Endodermal cell (in vitro differentiated cells): ENCODE measurements around the gene PRR12. TPM values are rescaled to one million over a fixed set of nuclear protein-coding genes. Genes with fewer than 3 reads are reported as not detected.

Experiments
- DNase-seq: peaks from one replicate; pipeline ENCODE4 v3.0.0-alpha.2; 2017
- H3K27ac ChIP-seq: 2 replicates; pipeline ENCODE4 v1.5.1; 2013; ENCODE audit warnings: mild to moderate bottlenecking, low read depth, low read length, moderate library complexity
- H3K27me3 ChIP-seq: 2 replicates; pipeline ENCODE4 v1.6.1; 2013; ENCODE audit warnings: mild to moderate bottlenecking, low read length, moderate library complexity; ENCODE audit not compliant: insufficient read depth, control insufficient read depth, poor library complexity, severe bottlenecking
- H3K36me3 ChIP-seq: 2 replicates; pipeline ENCODE4 v1.7.0; 2013; ENCODE audit warnings: mild to moderate bottlenecking, low read length, moderate library complexity; ENCODE audit not compliant: control insufficient read depth, insufficient read depth
- H3K4me1 ChIP-seq: one replicate; pipeline ENCODE4 v1.7.0; 2013; ENCODE audit warnings: low read length; ENCODE audit not compliant: control insufficient read depth, insufficient read depth
- H3K4me3 ChIP-seq: 2 replicates; pipeline ENCODE4 v1.5.1; 2013; ENCODE audit warnings: mild to moderate bottlenecking, low read length, moderate library complexity
- H3K9ac ChIP-seq: 2 replicates; pipeline ENCODE4 v1.6.1; 2013; ENCODE audit warnings: mild to moderate bottlenecking, low read length, moderate library complexity; ENCODE audit not compliant: poor library complexity, severe bottlenecking; ENCODE audit errors: extremely low read depth
- H3K9me3 ChIP-seq: 2 replicates; pipeline ENCODE4 v1.6.1; 2013; ENCODE audit warnings: mild to moderate bottlenecking, low read length, moderate library complexity; ENCODE audit not compliant: control insufficient read depth
- H3K27ac Mint-ChIP-seq: 2 replicates; pipeline ENCODE4 v1.8.0; 2020; ENCODE audit warnings: mixed read lengths
- H3K27me3 Mint-ChIP-seq: 2 replicates; pipeline ENCODE4 v1.8.0; 2021; ENCODE audit warnings: mild to moderate bottlenecking, mixed read lengths; ENCODE audit not compliant: insufficient read depth
- H3K36me3 Mint-ChIP-seq: 2 replicates; pipeline ENCODE4 v1.8.0; 2020; ENCODE audit warnings: low read depth, mixed read lengths
- H3K4me1 Mint-ChIP-seq: 2 replicates; pipeline ENCODE4 v1.8.0; 2020; ENCODE audit warnings: mixed read lengths
- H3K4me3 Mint-ChIP-seq: 2 replicates; pipeline ENCODE4 v1.8.0; 2020; ENCODE audit warnings: mild to moderate bottlenecking, moderate library complexity, mixed read lengths
- H3K9me3 Mint-ChIP-seq: 2 replicates; pipeline ENCODE4 v1.8.0; 2020; ENCODE audit warnings: mild to moderate bottlenecking, mixed read lengths
- WGBS, 2 experiments: methylation state at CpG; one replicate each; pipeline versions ENCODE4 v1.1.5 to v1.1.7; 2013; ENCODE audit warnings: missing lambda C conversion rate in 2 of 2, mixed read lengths in 1 of 2; ENCODE audit not compliant: insufficient coverage in 1 of 2, insufficient read length in 1 of 2; 5-methylcytosine and 5-hydroxymethylcytosine counted together
- total RNA-seq, 2 donors: library from RNA; stranded (reverse); fragmentation: NEBNext Ultra II Directional in 1 of 2; extraction: Animal tissue kit (Norgen Biotek cat#: 25700) in 1 of 2; gene quantifications; 2 replicates in 1 of 2; 3 replicates in 1 of 2; pipeline ENCODE4 v1.2.1, GENCODE V29; 2021
- TF ChIP-seq, protein P1 (sequence below): fragments of 200-600 bp; sonication (generic); conservative IDR thresholded peaks from 2 replicates; pipeline ENCODE4 v1.5.0; 2021; ENCODE audit warnings: antibody characterized with exemption, mild to moderate bottlenecking

The PRR12 gene
- total RNA-seq, 2 donors from 2014 or later: 67.6 to 69.6 TPM

DNA sequence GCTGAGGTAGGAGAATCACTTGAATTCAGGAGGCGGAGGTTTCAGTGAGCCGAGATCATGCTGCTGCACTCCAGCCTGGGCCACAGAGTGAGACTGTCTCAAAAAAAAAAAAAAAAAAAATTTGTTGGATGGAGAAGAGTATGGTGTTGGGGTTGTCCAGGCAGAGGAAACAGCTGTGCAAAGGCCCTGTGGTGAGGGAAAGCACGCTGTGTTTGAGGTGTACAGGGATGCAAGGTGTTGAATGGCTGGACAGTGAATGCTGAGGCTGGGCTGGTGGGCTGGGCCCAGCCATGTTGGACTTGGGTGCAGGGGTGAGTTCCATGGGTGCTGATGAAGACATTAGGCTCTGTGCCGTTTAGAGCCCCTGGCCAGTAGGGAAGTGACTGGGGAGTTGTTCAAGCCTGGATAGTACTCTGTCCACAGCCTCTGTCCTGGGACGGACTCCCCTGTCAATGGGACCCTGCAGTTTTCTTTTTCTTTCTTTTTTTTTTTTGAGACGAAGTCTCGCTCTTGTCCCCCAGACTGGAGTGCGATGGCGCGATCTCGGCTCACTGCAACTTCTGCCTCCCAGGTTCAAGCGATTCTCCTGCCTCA, 18.6 kb downstream of the PRR12 start:
- Mint-ChIP-seq H3K36me3 (peaks cover 69% of the 10 kb centered on the region), H3K27ac (no peak overlapping the region), H3K27me3 (no peaks in the 10 kb centered on the region), H3K4me1 (no peaks in the 10 kb centered on the region), H3K4me3 (no peak overlapping the region), H3K9me3 (no peaks in the 10 kb centered on the region)
- no peaks in the 10 kb centered on the region for H3K4me1 ChIP-seq
- H3K36me3 ChIP-seq: peaks cover 70% of the 10 kb centered on the region
- no peak overlapping the region for H3K4me3 ChIP-seq
- no peak for DNase-seq
- WGBS, 2 experiments: 91 to 95% methylated on average over 4 to 12 of the region's 12 CpGs
- no peaks in the 10 kb centered on the region for H3K9me3 ChIP-seq
- no peak overlapping the region for H3K9ac ChIP-seq
- H3K27me3 ChIP-seq: no peaks in the 10 kb centered on the region
- TF ChIP-seq, protein P1, sequence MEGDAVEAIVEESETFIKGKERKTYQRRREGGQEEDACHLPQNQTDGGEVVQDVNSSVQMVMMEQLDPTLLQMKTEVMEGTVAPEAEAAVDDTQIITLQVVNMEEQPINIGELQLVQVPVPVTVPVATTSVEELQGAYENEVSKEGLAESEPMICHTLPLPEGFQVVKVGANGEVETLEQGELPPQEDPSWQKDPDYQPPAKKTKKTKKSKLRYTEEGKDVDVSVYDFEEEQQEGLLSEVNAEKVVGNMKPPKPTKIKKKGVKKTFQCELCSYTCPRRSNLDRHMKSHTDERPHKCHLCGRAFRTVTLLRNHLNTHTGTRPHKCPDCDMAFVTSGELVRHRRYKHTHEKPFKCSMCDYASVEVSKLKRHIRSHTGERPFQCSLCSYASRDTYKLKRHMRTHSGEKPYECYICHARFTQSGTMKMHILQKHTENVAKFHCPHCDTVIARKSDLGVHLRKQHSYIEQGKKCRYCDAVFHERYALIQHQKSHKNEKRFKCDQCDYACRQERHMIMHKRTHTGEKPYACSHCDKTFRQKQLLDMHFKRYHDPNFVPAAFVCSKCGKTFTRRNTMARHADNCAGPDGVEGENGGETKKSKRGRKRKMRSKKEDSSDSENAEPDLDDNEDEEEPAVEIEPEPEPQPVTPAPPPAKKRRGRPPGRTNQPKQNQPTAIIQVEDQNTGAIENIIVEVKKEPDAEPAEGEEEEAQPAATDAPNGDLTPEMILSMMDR: no peak
- no peak overlapping the region for H3K27ac ChIP-seq

DNA sequence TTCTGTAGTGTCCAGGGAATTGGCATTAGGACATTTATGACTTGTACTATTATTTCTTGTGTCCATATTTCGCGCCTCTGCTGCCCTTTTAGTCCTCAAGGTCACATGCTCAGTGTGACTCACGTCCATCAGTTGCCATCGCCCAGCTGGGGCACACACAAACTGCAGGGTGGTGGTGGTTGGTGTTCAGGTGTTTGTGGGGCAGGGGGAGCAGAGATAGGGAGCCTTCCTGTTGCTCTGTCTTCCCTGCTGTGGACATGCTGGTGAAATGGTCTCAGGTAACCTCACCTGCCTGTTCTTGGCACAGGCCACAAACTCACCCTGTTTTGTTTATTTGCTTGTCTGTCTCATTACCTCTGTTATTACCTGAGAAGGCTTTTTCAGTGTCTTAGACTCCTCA, 22.4 kb downstream of the PRR12 start:
- H3K9me3 Mint-ChIP-seq: no peaks in the 10 kb centered on the region
- peaks cover 71% of the 10 kb centered on the region for H3K36me3 ChIP-seq
- H3K4me3 ChIP-seq: no peak overlapping the region
- peaks cover 80% of the 10 kb centered on the region for H3K36me3 Mint-ChIP-seq
- H3K27me3 Mint-ChIP-seq: no peaks in the 10 kb centered on the region
- TF ChIP-seq, protein P1: no peak
- peak overlapping the region; percentile 41 for H3K27ac Mint-ChIP-seq
- H3K4me1 ChIP-seq: no peaks in the 10 kb centered on the region
- no peak for DNase-seq
- H3K4me3 Mint-ChIP-seq: no peak overlapping the region
- no peak overlapping the region for H3K9ac ChIP-seq
- no peaks in the 10 kb centered on the region for H3K4me1 Mint-ChIP-seq
- no peak overlapping the region for H3K27ac ChIP-seq
- H3K27me3 ChIP-seq: no peaks in the 10 kb centered on the region
- WGBS, 2 experiments: 97 to 100% methylated on average over 2 to 4 of the region's 4 CpGs
- H3K9me3 ChIP-seq: no peaks in the 10 kb centered on the region

DNA sequence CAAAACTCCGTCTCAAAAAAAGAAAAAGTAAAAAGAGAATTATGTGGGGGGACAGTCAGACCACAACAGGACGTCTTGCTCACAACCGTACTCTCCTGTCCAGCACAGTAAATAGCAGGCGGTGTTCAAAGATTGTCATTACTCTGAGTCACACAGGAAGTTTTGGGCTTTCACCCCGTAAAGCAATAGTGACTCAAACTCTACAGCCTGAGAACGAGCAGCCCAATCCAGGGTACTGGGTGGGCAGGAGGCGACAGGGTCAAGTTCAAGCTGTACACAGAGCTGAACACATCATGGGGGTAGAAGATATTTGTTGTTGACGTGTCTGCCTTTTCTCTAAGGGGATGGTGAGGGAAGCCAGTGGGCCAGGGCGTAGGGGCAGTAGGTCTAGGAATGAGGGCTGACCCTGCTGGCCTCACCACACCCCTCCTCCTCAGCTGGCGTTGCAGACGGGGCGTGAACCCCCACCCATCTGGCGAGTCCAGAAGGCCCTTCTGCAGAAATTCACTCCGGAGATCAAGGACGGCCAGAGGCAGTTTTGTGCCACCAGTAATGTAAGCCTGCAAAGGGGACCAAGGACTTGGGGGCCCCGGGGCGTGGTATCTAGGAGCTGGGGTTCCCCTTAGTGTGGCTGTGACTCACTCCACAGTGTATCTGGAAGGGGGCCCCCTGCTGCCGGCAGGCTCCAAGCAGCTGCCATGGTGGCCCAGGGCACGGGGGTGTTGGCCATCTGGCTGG, 23.3 kb downstream of the PRR12 start:
- H3K27ac ChIP-seq: no peak overlapping the region

More for the DNA sequence above, 23.3 kb downstream of the PRR12 start:
- DNase-seq: no peak
- no peaks in the 10 kb centered on the region for H3K9me3 ChIP-seq
- H3K36me3 ChIP-seq: peaks cover 69% of the 10 kb centered on the region
- 96 to 97% methylated on average over 11 to 19 of the region's 19 CpGs for WGBS, 2 experiments
- no peaks in the 10 kb centered on the region for H3K4me1 ChIP-seq
- H3K4me3 ChIP-seq: no peak overlapping the region
- Mint-ChIP-seq H3K9me3 (no peaks in the 10 kb centered on the region), H3K36me3 (peaks cover 77% of the 10 kb centered on the region), H3K4me1 (no peaks in the 10 kb centered on the region), H3K27me3 (no peaks in the 10 kb centered on the region), H3K4me3 (no peak overlapping the region), H3K27ac (no peak overlapping the region)
- H3K9ac ChIP-seq: no peak overlapping the region
- TF ChIP-seq, protein P1: no peak
- H3K27me3 ChIP-seq: no peaks in the 10 kb centered on the region
